ENCODE results near the gene ATP2A3.

The ATP2A3 gene

GRCh38 chr17:3923466-3924190 lies 40.6 kb downstream of the ATP2A3 start:
- ATAC-seq = no peak
- Mint-ChIP-seq H3K36me3 (peaks cover 29% of the 10 kb centered on the region), H3K4me1 (peaks cover 54% of the 10 kb centered on the region), H3K9me3 (no peaks in the 10 kb centered on the region), H3K4me3 (no peak overlapping the region), H3K27me3 (no peaks in the 10 kb centered on the region), H3K27ac (peak overlapping the region; percentile 8)

- H3K9me3 Mint-ChIP-seq = no peaks in the 10 kb centered on the region
- no peaks in the 10 kb centered on the region for H3K27me3 Mint-ChIP-seq
- no peak for ATAC-seq
- H3K27ac Mint-ChIP-seq = peak overlapping the region; percentile 8
- H3K4me3 Mint-ChIP-seq = no peak overlapping the region
- peaks cover 24% of the 10 kb centered on the region for H3K36me3 Mint-ChIP-seq
- H3K4me1 Mint-ChIP-seq = peaks cover 49% of the 10 kb centered on the region
Measured at GRCh38 chr17:3922765-3923164, 41.5 kb downstream of the ATP2A3 start.

- peaks cover 52% of the 10 kb centered on the region for H3K4me1 Mint-ChIP-seq
- H3K36me3 Mint-ChIP-seq = peaks cover 14% of the 10 kb centered on the region
- no peak overlapping the region for H3K4me3 Mint-ChIP-seq
- H3K9me3 Mint-ChIP-seq = no peaks in the 10 kb centered on the region
- H3K27ac Mint-ChIP-seq = peak overlapping the region; percentile 8
- no peak for ATAC-seq
- H3K27me3 Mint-ChIP-seq = no peaks in the 10 kb centered on the region
Measured at GRCh38 chr17:3921502-3922319, 42.5 kb downstream of the ATP2A3 start.

- ATAC-seq = no peak
- Mint-ChIP-seq H3K4me3 (no peak overlapping the region), H3K27ac (no peak overlapping the region), H3K36me3 (peaks cover 8% of the 10 kb centered on the region), H3K9me3 (no peaks in the 10 kb centered on the region), H3K4me1 (peaks cover 57% of the 10 kb centered on the region), H3K27me3 (no peaks in the 10 kb centered on the region)
Measured at GRCh38 chr17:3921006-3921405, 43.2 kb downstream of the ATP2A3 start.

GRCh38 chr17:3919123-3919624 lies 45.1 kb downstream of the ATP2A3 start:
- Mint-ChIP-seq H3K4me3 (no peak overlapping the region), H3K4me1 (peaks cover 69% of the 10 kb centered on the region), H3K36me3 (no peaks in the 10 kb centered on the region), H3K27ac (no peak overlapping the region), H3K9me3 (no peaks in the 10 kb centered on the region), H3K27me3 (no peaks in the 10 kb centered on the region)
- ATAC-seq = no peak

- H3K9me3 Mint-ChIP-seq = no peaks in the 10 kb centered on the region
- no peaks in the 10 kb centered on the region for H3K36me3 Mint-ChIP-seq
- no peak overlapping the region for H3K4me3 Mint-ChIP-seq
- no peaks in the 10 kb centered on the region for H3K27me3 Mint-ChIP-seq
- peaks cover 71% of the 10 kb centered on the region for H3K4me1 Mint-ChIP-seq
- no peak for ATAC-seq
- H3K27ac Mint-ChIP-seq = peak overlapping the region; percentile 27
Measured at GRCh38 chr17:3918372-3919122, 45.7 kb downstream of the ATP2A3 start.

GRCh38 chr17:3917391-3917931 lies 46.8 kb downstream of the ATP2A3 start:
- Mint-ChIP-seq H3K9me3 (no peaks in the 10 kb centered on the region), H3K27ac (peak overlapping the region; percentile 91), H3K4me3 (no peak overlapping the region), H3K36me3 (no peaks in the 10 kb centered on the region), H3K4me1 (peaks cover 69% of the 10 kb centered on the region), H3K27me3 (no peaks in the 10 kb centered on the region)
- no peak for ATAC-seq

GRCh38 chr17:3916825-3917224 lies 47.4 kb downstream of the ATP2A3 start:
- Mint-ChIP-seq H3K4me1 (peaks cover 69% of the 10 kb centered on the region), H3K36me3 (no peaks in the 10 kb centered on the region), H3K27ac (peak overlapping the region; percentile 91), H3K9me3 (no peaks in the 10 kb centered on the region), H3K27me3 (no peaks in the 10 kb centered on the region), H3K4me3 (peak overlapping the region; percentile 76)
- ATAC-seq = no peak

- Mint-ChIP-seq H3K4me3 (peak within 1 kb of the TSS; percentile 76), H3K36me3 (no peaks in the 10 kb centered on the region), H3K27ac (peak within 1 kb of the TSS; percentile 91), H3K27me3 (no peaks in the 10 kb centered on the region), H3K9me3 (no peaks in the 10 kb centered on the region), H3K4me1 (peaks cover 69% of the 10 kb centered on the region)
- ATAC-seq = no peak
Measured at GRCh38 chr17:3915995-3916696, 48.1 kb downstream of the ATP2A3 start, which contains the start of gene P2RX1. Gene P2RX1 (minus strand): TSS chr17:3916465. CDS start chr17:3916225, 240 bp downstream.

GRCh38 chr17:3915581-3915994 lies 48.6 kb downstream of the ATP2A3 start:
- Mint-ChIP-seq H3K4me1 (peaks cover 69% of the 10 kb centered on the region), H3K4me3 (peak overlapping the region; percentile 76), H3K27ac (peak overlapping the region; percentile 91), H3K27me3 (no peaks in the 10 kb centered on the region), H3K36me3 (no peaks in the 10 kb centered on the region), H3K9me3 (no peaks in the 10 kb centered on the region)
- ATAC-seq = no peak

- Mint-ChIP-seq H3K27ac (peak overlapping the region; percentile 91), H3K27me3 (no peaks in the 10 kb centered on the region), H3K36me3 (no peaks in the 10 kb centered on the region), H3K4me3 (peak overlapping the region; percentile 76), H3K4me1 (peaks cover 79% of the 10 kb centered on the region), H3K9me3 (no peaks in the 10 kb centered on the region)
- peak; percentile 88 for ATAC-seq
Measured at GRCh38 chr17:3914312-3914670, 49.9 kb downstream of the ATP2A3 start.

- Mint-ChIP-seq H3K9me3 (no peaks in the 10 kb centered on the region), H3K4me3 (peak overlapping the region; percentile 76), H3K4me1 (peaks cover 82% of the 10 kb centered on the region), H3K27ac (peak overlapping the region; percentile 91), H3K36me3 (no peaks in the 10 kb centered on the region), H3K27me3 (no peaks in the 10 kb centered on the region)
- peak; percentile 81 for ATAC-seq
Measured at GRCh38 chr17:3913531-3914311, 50.5 kb downstream of the ATP2A3 start.

- Mint-ChIP-seq H3K36me3 (no peaks in the 10 kb centered on the region), H3K9me3 (no peaks in the 10 kb centered on the region), H3K4me1 (peaks cover 82% of the 10 kb centered on the region), H3K27ac (peak overlapping the region; percentile 91), H3K4me3 (no peak overlapping the region), H3K27me3 (no peaks in the 10 kb centered on the region)
- no peak for ATAC-seq
Measured at GRCh38 chr17:3912827-3913226, 51.4 kb downstream of the ATP2A3 start.
